GM12891 (cell line): ENCODE data around the gene PSMB9.

Source experiments
- POLR2AphosphoS5 ChIP-seq: IDR thresholded peaks from 2 replicates; pipeline ENCODE4 v1.6.1; 2011; ENCODE audit warnings: low read depth, low read length, control low read depth
- SPI1 ChIP-seq: IDR thresholded peaks from 2 replicates; pipeline ENCODE4 v1.6.1; 2011; ENCODE audit warnings: low read depth, low read length, control low read depth
- TAF1 ChIP-seq: IDR thresholded peaks from 2 replicates; pipeline ENCODE4 v1.6.1; 2011; ENCODE audit warnings: low read depth, low read length, control low read depth

DNA sequence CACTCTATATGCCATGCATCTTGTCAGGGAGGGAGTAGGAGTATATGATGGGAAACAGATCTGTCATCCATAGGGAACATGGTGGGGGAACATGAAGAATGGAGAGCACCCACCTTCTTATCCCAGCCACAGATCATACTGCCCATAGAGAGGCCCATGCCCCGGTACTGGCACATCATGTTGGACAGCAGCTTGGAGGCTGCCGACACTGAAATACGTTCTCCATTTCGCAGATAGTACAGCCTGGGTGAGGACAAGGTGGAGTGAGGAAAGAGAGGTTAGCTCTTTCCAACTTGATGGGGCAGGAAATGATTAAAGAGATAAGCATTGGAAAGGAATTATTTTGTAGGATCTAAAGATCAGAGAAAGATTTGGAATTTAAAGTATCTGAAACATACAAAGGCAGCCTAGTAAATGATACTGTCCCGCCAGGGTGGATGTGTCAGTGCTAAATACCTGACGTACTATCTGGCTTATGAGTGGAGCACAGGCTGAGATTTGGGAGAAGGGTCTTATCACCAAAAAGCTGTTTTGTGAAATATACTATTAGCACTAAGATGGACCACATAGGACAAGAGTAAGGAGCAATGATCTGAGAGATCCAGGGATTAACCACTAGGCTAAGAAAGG, 11.9 kb upstream of the PSMB9 start:
- no peak for TF ChIP-seq POLR2AphosphoS5
- no peak for TF ChIP-seq SPI1
- TF ChIP-seq TAF1, result no peak
